Body of pancreas (tissue), 4 donors: ENCODE measurements around the gene FN3K.

ENCODE experiments used
- CTCF ChIP-seq, 7 experiments: fragments of 450-650 bp in 4 of 7; fragments of 200-600 bp in 3 of 7; sonication (generic) in 3 of 7; IDR thresholded peaks; one replicate each; pipeline ENCODE4 v1.5.1; 2016 to 2019; ENCODE audit warnings: antibody characterized with exemption in 7 of 7
- POLR2A ChIP-seq, 3 donors: fragments of 450-650 bp; IDR thresholded peaks; one replicate each; pipeline ENCODE4 v1.6.1; 2016; ENCODE audit warnings: antibody characterized with exemption in 3 of 3, mild to moderate bottlenecking in 2 of 3

GRCh38 chr17:82698974-82699442 is 36.4 kb upstream of the FN3K start:
- TF ChIP-seq CTCF (IDR thresholded peaks at IDR 0.05) (peak in 1 of 7 experiments; percentile 8), POLR2A (IDR thresholded peaks at IDR 0.05) (peak in 1 of 3 donors; percentile 19)
